ENCODE data around the gene MYO7B. TPM values are rescaled to one million over a fixed set of nuclear protein-coding genes. Genes with fewer than 3 reads are reported as not detected.
A peak's percentile ranks its signal among the peaks of the same experiment; 100 is the strongest.
"Not testable (repeated sequence)": the region's sequence is repeated elsewhere in the genome, so short reads cannot be mapped to it uniquely, and the experiment has no call there.

MYO7B gene
- total and polyA plus RNA-seq, 2 experiments from 2014 or later, result 17.6 to 20.1 TPM

GRCh38 chr2:127541809-127542208 is 6.3 kb downstream of the MYO7B start:
- WGBS (ENCODE audit: low lambda C conversion rate, missing lambda C conversion rate), result 77% methylated on average over 7 of the region's 7 CpGs

GRCh38 chr2:127542231-127542630 is 6.7 kb downstream of the MYO7B start:
- H4K20me1 ChIP-seq (ENCODE audit: insufficient read depth, poor library complexity, severe bottlenecking), result no peaks in the 10 kb centered on the region
- no peaks in the 10 kb centered on the region for H3K79me2 ChIP-seq
- H3K4me1 ChIP-seq (ENCODE audit: insufficient read depth), result peaks cover 11% of the 10 kb centered on the region
- H2AFZ ChIP-seq, result no peak overlapping the region
- no peaks in the 10 kb centered on the region for H3K9me2 ChIP-seq (replicated peaks; ENCODE audit: insufficient read depth)
- peak overlapping the region; percentile 63 for H3K4me2 ChIP-seq
- peak overlapping the region; percentile 91 for H3K27ac ChIP-seq
- H3K36me3 ChIP-seq (replicated peaks; ENCODE audit: insufficient read depth, low read depth), result no peaks in the 10 kb centered on the region
- 88% methylated on average over 3 of the region's 3 CpGs for WGBS (ENCODE audit: low lambda C conversion rate, missing lambda C conversion rate)
- TF ChIP-seq EZH2phosphoT487 (IDR thresholded peaks at IDR 0.05; ENCODE audit: low read depth, severe bottlenecking, unreplicated experiment), result no peak
- TF ChIP-seq CTCF (IDR thresholded peaks at IDR 0.05; ENCODE audit: poor library complexity), result no peak
- no peak for TF ChIP-seq EZH2 (IDR thresholded peaks at IDR 0.05; ENCODE audit: borderline replicate concordance)
- H3K9me3 ChIP-seq (ENCODE audit: low read depth), result no peaks in the 10 kb centered on the region
- DNase-seq (ENCODE audit: low spot score), result no peak
- H3K27me3 ChIP-seq, result no peaks in the 10 kb centered on the region
- no peak overlapping the region for H3K4me3 ChIP-seq

More at GRCh38 chr2:127541809-127542208, 6.3 kb downstream of the MYO7B start:
- TF ChIP-seq EZH2phosphoT487 (IDR thresholded peaks at IDR 0.05; ENCODE audit: low read depth, severe bottlenecking, unreplicated experiment) (no peak), EZH2 (IDR thresholded peaks at IDR 0.05; ENCODE audit: borderline replicate concordance) (no peak)
- Histone ChIP-seq H2AFZ (no peak overlapping the region), H3K36me3 (replicated peaks; ENCODE audit: insufficient read depth, low read depth) (no peaks in the 10 kb centered on the region), H3K4me2 (peak overlapping the region; percentile 63), H3K79me2 (peaks cover 2% of the 10 kb centered on the region), H3K27me3 (no peaks in the 10 kb centered on the region), H4K20me1 (ENCODE audit: insufficient read depth, poor library complexity, severe bottlenecking) (no peaks in the 10 kb centered on the region), H3K9me2 (replicated peaks; ENCODE audit: insufficient read depth) (no peaks in the 10 kb centered on the region), H3K9me3 (ENCODE audit: low read depth) (no peaks in the 10 kb centered on the region), H3K4me3 (no peak overlapping the region), H3K4me1 (ENCODE audit: insufficient read depth) (peaks cover 11% of the 10 kb centered on the region), H3K27ac (peak overlapping the region; percentile 91)
- no peak for DNase-seq (ENCODE audit: low spot score)

GRCh38 chr2:127543013-127543501 is 7.6 kb downstream of the MYO7B start:
- not testable (repeated sequence) for H3K9me2 ChIP-seq (replicated peaks; ENCODE audit: insufficient read depth); H3K27me3 ChIP-seq; H4K20me1 ChIP-seq (ENCODE audit: insufficient read depth, poor library complexity, severe bottlenecking); H3K79me2 ChIP-seq; H3K9me3 ChIP-seq (ENCODE audit: low read depth); H2AFZ ChIP-seq; H3K36me3 ChIP-seq (replicated peaks; ENCODE audit: insufficient read depth, low read depth); H3K4me3 ChIP-seq
- Histone ChIP-seq H3K4me2 (peak overlapping the region; percentile 63), H3K4me1 (ENCODE audit: insufficient read depth) (peaks cover 11% of the 10 kb centered on the region), H3K27ac (peak overlapping the region; percentile 91)
- WGBS (ENCODE audit: low lambda C conversion rate, missing lambda C conversion rate), result 13% methylated on average over 8 of the region's 8 CpGs
- DNase-seq (ENCODE audit: low spot score), result peak; percentile 43

GRCh38 chr2:127545189-127545588 is 9.7 kb downstream of the MYO7B start:
- Histone ChIP-seq H3K9me3 (ENCODE audit: low read depth) (no peaks in the 10 kb centered on the region), H3K36me3 (replicated peaks; ENCODE audit: insufficient read depth, low read depth) (no peaks in the 10 kb centered on the region), H2AFZ (no peak overlapping the region), H3K27me3 (no peaks in the 10 kb centered on the region), H4K20me1 (ENCODE audit: insufficient read depth, poor library complexity, severe bottlenecking) (no peaks in the 10 kb centered on the region), H3K4me3 (no peak overlapping the region), H3K4me1 (ENCODE audit: insufficient read depth) (peaks cover 11% of the 10 kb centered on the region), H3K4me2 (no peak overlapping the region), H3K79me2 (no peaks in the 10 kb centered on the region), H3K9me2 (replicated peaks; ENCODE audit: insufficient read depth) (no peaks in the 10 kb centered on the region), H3K27ac (no peak overlapping the region)
- WGBS (ENCODE audit: low lambda C conversion rate, missing lambda C conversion rate), result 65% methylated on average over 6 of the region's 6 CpGs
- TF ChIP-seq CTCF (IDR thresholded peaks at IDR 0.05; ENCODE audit: poor library complexity) (no peak), EZH2 (IDR thresholded peaks at IDR 0.05; ENCODE audit: borderline replicate concordance) (no peak), EZH2phosphoT487 (IDR thresholded peaks at IDR 0.05; ENCODE audit: low read depth, severe bottlenecking, unreplicated experiment) (no peak)
- DNase-seq (ENCODE audit: low spot score), result no peak

Measured in hepatocyte (in vitro differentiated cells).